ENCODE data around the gene BBS9. TPM values are rescaled to one million over a fixed set of nuclear protein-coding genes. Genes with fewer than 3 reads are reported as not detected.

BBS9 gene
- total RNA-seq, 1 donor, result 29.5 TPM

DNA sequence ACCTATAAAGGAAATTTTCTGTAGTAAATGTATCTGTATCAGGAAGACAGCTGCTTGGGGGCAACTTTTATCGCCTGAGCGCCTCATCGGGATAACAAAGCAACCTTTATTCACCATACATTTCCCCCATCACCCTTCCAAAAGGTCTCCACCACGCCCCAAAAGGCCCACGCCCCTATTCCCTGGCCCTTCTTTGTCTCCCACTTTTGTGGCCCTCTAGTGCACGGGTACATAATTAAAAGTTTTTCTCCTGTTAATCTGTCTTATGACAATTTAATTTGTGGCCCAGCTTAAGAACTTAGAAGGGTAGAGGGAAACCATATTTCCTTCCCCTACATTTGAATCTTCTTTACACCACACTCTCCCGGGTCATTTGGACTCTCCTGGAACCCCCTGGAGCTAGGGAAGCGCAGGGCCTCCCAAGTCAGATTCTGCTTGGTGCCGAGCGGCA is 20.8 kb upstream of the BBS9 start:
- H3K4me1 ChIP-seq (ENCODE audit: insufficient read depth, low read length), result peaks cover 34% of the 10 kb centered on the region
- no peaks in the 10 kb centered on the region for H3K9me3 ChIP-seq (ENCODE audit: low read depth, low read length)
- H3K27me3 ChIP-seq (ENCODE audit: insufficient read depth, low read length), result no peaks in the 10 kb centered on the region
- peak overlapping the region; percentile 90 for H3K4me3 ChIP-seq (ENCODE audit: low read length)

DNA sequence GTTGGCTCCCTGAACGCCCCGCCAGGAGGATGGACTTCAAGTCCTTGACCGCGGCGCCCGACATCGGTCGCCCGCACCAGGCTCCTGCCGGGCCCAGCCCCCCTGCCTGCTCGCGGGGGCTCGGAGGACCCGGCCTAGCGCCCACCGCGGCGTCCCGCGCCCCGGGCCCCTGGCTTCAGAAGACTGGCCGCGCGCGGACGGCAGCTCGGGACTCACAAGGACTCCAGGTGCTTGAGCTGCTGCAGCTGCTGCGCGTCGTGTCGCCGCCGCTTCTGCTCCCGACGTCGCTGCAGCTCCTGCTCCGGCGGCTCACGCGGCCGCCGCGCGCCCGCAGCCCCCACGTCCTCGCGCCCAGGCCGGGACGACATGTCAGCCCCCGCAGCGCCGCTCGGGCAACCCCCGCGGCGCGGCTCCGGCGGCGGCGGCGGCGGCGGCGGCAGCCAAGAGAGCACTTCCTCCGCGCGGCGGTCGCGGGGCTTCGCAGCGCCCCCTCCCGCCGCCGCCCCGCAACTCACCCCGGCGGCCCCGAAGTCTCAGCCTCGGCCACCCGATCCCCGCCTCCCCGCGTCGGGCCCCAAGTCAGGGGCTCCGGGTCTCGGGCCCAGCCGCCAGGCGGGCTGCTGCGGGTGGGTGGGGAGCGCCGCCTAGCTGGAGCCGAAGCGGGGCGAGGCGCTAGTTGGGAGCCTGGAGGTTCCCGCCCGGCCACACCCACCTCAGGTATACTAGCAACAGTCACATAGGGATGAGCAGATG is 20.2 kb upstream of the BBS9 start, which contains the start of gene RP9:
RP9 (minus strand) TSS at position 400 of the 753 bp plus-strand sequence; CDS start at position 368, 32 bp downstream.
- H3K4me3 ChIP-seq (ENCODE audit: low read length), result peak within 1 kb of the TSS; percentile 90
- H3K27me3 ChIP-seq (ENCODE audit: insufficient read depth, low read length), result no peaks in the 10 kb centered on the region
- peaks cover 34% of the 10 kb centered on the region for H3K4me1 ChIP-seq (ENCODE audit: insufficient read depth, low read length)

DNA sequence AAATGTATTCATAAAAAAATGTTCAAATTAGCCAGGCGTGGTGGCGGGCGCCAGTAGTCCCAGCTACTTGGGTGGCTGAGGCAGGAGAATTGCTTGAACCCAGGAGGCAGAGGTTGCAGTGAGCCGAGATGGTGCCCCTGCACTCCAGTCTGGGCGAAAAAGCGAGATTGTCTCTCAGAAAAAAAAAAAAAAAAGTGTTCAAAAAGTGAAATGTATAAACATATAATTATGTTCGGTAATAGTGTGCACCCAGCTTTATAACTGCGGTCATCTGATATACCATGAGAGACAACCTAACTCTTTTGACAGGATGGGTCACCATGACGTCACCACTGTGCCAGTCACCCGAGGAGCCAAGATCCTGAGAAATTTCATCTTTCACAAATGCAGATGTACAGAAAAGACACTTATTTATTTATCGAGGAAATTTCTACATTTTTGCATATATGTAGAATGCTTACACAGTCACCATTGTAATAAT is 19.6 kb upstream of the BBS9 start:
- Histone ChIP-seq H3K9me3 (ENCODE audit: low read depth, low read length) (no peaks in the 10 kb centered on the region), H3K27me3 (ENCODE audit: insufficient read depth, low read length) (no peaks in the 10 kb centered on the region), H3K4me3 (ENCODE audit: low read length) (peak overlapping the region; percentile 90), H3K4me1 (ENCODE audit: insufficient read depth, low read length) (peaks cover 34% of the 10 kb centered on the region)

More for the DNA sequence above, 20.2 kb upstream of the BBS9 start, which contains the start of gene RP9:
- H3K9me3 ChIP-seq (ENCODE audit: low read depth, low read length), result no peaks in the 10 kb centered on the region

DNA sequence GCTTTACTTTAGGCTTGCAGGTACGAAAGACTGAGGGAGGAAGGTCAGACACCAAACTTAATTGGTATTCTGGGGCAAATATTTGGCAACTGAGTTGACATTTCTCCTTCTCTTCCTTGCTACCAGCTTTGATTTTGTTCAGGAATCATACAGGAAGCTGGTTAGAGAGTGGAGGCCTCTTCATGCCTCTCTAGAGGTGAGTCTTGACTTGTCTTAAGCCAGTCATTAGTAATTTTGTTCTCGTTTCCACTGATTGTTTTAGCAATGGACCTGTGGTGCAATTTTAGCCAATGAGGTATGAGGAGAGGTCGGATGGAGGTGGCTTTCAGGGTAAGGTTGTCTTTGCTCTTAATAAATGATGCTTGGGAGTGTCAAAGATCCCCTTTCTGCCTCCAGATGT is 17.8 kb upstream of the BBS9 start:
- Histone ChIP-seq H3K4me1 (ENCODE audit: insufficient read depth, low read length) (peaks cover 29% of the 10 kb centered on the region), H3K9me3 (ENCODE audit: low read depth, low read length) (no peaks in the 10 kb centered on the region), H3K4me3 (ENCODE audit: low read length) (no peak overlapping the region), H3K27me3 (ENCODE audit: insufficient read depth, low read length) (no peaks in the 10 kb centered on the region)

DNA sequence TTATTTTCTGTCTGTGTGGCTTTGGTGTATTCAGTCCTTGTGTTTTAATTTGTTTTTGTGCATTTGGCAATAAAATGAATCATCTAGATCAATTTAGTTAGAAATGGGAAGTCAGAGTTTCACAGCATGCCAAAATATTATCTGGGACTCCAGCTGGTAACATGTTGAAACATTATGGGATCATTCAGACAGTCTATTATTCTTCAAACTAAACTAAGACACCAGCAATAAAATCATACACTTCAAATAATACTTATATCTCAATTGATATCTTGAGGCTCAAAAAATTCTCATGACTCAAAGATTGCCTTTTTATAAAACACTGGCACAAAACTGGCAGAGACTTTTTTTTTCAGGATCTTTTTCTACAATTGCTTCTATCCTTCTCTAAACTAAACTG is 14.4 kb upstream of the BBS9 start:
- Histone ChIP-seq H3K4me1 (ENCODE audit: insufficient read depth, low read length) (no peaks in the 10 kb centered on the region), H3K4me3 (ENCODE audit: low read length) (no peak overlapping the region), H3K27me3 (ENCODE audit: insufficient read depth, low read length) (peaks cover 6% of the 10 kb centered on the region), H3K9me3 (ENCODE audit: low read depth, low read length) (peaks cover 12% of the 10 kb centered on the region)

DNA sequence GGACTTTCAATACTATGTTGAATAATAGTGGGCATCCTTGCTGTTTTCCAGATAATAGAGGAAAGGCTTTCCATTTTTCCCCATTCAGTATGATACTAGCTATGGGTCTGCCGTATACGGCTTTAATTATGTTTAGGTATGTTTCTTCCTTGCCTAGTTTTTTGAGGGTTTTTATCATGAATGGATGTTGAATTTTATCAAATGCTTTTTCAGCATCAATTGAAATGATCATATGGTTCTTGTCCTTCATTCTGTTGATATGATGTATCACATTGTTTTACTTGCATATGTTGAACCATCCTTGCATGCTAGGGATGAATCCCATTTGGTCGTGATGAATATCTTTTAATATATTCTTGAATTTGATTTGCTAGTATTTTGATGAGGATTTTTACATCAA is 11.0 kb upstream of the BBS9 start:
- Histone ChIP-seq H3K27me3 (ENCODE audit: insufficient read depth, low read length) (peaks cover 9% of the 10 kb centered on the region), H3K9me3 (ENCODE audit: low read depth, low read length) (peaks cover 12% of the 10 kb centered on the region), H3K4me3 (ENCODE audit: low read length) (no peak overlapping the region), H3K4me1 (ENCODE audit: insufficient read depth, low read length) (no peaks in the 10 kb centered on the region)

DNA sequence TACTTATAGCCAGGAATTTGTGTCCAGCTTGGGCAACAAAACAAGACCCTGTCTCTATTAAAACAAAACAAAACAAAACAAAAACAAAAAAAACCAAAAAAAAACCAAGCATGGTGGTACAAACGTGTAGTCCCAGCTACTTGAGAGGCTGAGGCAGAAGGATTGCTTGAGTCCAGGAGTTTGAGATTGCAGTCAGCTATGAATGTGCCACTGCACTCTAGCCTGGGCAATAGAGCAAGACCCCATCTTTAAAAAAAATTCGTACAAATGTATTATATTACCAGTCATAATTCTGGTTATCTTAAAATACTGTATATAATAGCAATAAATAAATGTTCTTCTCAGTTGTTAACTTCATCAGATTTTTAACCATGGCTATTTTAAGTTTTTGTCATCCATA is 2.3 kb upstream of the BBS9 start:
- peaks cover 8% of the 10 kb centered on the region for H3K4me1 ChIP-seq (ENCODE audit: insufficient read depth, low read length)
- H3K27me3 ChIP-seq (ENCODE audit: insufficient read depth, low read length), result no peaks in the 10 kb centered on the region
- no peak overlapping the region for H3K4me3 ChIP-seq (ENCODE audit: low read length)
- H3K9me3 ChIP-seq (ENCODE audit: low read depth, low read length), result no peaks in the 10 kb centered on the region

DNA sequence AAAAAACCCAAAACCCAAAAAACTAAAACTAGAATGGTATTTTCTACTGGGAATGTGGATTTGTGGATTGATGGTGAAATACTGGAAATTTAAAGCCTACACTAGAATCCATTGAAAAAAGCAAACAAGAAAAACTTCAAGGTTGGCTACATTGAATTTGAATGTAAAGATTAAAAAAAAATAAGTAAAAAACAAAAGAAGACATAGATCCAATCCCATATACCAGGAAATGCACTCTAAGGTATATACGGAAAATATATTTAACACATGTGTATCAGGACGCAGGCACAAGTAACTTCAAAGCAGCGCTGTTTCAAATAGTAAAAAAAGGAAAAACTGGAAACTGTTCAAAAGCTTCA is 754 bp upstream of the BBS9 start:
- Histone ChIP-seq H3K9me3 (ENCODE audit: low read depth, low read length) (no peaks in the 10 kb centered on the region), H3K4me1 (ENCODE audit: insufficient read depth, low read length) (peaks cover 8% of the 10 kb centered on the region), H3K27me3 (ENCODE audit: insufficient read depth, low read length) (no peaks in the 10 kb centered on the region), H3K4me3 (ENCODE audit: low read length) (peak overlapping the region; percentile 62)

DNA sequence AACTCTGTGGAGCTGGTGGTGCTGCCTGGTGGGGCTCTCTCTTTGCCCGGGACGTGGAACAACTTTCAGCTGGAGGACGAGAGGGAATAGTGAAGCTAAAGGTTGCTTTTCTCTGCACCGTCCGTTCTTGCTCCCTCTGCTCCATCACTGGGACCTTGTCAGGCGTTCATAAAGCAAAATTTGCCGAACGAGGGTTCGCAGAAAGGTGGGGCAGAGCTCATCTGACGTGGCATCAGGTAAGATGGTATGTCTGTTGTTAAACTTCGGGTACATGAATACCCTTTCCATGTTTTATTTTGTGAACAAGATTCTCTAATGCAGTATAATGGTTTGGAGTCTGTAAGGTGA is 416 bp downstream of the BBS9 start:
- Histone ChIP-seq H3K27me3 (ENCODE audit: insufficient read depth, low read length) (no peaks in the 10 kb centered on the region), H3K4me3 (ENCODE audit: low read length) (peak overlapping the region; percentile 62), H3K9me3 (ENCODE audit: low read depth, low read length) (no peaks in the 10 kb centered on the region)

DNA sequence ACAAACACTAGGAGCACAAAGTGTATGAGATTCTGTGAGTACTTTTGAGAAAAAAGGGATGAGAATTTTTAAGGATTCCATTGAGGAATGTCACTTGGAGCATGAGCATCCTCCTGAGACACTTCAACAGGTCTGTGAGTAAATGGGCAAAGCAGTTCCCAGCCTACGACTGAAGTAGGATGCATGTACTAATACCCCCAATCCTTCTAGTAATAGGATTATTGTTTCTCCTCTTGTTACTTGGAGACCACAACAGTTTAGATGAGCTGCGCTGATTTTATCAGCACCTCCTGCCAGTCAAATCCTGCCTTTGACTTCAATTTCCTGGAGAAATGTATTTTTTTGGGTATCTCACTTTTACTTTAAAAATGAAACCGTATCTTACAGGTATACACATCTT is 820 bp downstream of the BBS9 start:
- Histone ChIP-seq H3K4me3 (ENCODE audit: low read length) (peak overlapping the region; percentile 62), H3K27me3 (ENCODE audit: insufficient read depth, low read length) (no peaks in the 10 kb centered on the region), H3K4me1 (ENCODE audit: insufficient read depth, low read length) (peaks cover 8% of the 10 kb centered on the region), H3K9me3 (ENCODE audit: low read depth, low read length) (peaks cover 1% of the 10 kb centered on the region)

More for the DNA sequence above, 416 bp downstream of the BBS9 start:
- peaks cover 8% of the 10 kb centered on the region for H3K4me1 ChIP-seq (ENCODE audit: insufficient read depth, low read length)

DNA sequence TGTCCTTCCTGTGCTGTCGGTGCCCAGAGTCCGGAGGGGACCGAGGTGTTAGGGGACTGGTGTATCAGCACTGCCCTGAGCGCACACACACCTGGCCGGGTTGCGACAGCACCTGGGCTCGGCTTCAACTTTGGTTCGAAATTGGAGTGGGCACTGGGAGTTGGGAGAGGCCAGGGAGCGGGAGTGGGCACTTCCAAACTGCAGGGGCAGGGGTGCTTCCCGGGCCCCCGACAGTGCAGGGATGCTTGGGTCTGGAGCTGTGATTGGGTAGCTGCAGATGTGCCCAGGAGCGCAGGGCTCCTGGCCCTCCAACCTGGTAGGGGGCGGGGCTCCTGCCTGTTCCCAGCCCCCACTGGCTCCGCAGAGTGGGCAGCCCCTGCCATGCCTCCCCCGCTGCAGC is 7.7 kb downstream of the BBS9 start:
- Histone ChIP-seq H3K27me3 (ENCODE audit: insufficient read depth, low read length) (no peaks in the 10 kb centered on the region), H3K4me3 (ENCODE audit: low read length) (no peak overlapping the region), H3K4me1 (ENCODE audit: insufficient read depth, low read length) (no peaks in the 10 kb centered on the region), H3K9me3 (ENCODE audit: low read depth, low read length) (peaks cover 14% of the 10 kb centered on the region)

DNA sequence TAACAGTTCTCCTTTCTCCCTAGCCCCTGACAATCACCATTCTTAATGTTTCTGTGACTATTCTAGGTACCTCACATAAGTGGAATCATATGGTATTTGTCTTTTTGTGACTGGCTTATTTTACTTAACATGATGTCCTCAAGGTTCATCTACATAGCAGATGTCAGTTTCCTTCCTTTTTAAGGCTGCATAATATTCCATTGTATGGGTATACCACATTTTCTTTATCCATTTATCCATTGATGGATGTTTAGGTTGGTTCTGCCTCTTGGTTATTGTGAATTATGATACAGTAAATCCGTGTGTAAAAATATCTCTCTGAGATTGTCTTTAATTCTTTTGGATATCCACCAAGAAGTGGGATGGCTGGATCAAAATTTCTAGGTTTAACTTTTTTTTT is 13.2 kb downstream of the BBS9 start:
- Histone ChIP-seq H3K9me3 (ENCODE audit: low read depth, low read length) (no peaks in the 10 kb centered on the region), H3K27me3 (ENCODE audit: insufficient read depth, low read length) (no peaks in the 10 kb centered on the region), H3K4me3 (ENCODE audit: low read length) (no peak overlapping the region), H3K4me1 (ENCODE audit: insufficient read depth, low read length) (no peaks in the 10 kb centered on the region)

DNA sequence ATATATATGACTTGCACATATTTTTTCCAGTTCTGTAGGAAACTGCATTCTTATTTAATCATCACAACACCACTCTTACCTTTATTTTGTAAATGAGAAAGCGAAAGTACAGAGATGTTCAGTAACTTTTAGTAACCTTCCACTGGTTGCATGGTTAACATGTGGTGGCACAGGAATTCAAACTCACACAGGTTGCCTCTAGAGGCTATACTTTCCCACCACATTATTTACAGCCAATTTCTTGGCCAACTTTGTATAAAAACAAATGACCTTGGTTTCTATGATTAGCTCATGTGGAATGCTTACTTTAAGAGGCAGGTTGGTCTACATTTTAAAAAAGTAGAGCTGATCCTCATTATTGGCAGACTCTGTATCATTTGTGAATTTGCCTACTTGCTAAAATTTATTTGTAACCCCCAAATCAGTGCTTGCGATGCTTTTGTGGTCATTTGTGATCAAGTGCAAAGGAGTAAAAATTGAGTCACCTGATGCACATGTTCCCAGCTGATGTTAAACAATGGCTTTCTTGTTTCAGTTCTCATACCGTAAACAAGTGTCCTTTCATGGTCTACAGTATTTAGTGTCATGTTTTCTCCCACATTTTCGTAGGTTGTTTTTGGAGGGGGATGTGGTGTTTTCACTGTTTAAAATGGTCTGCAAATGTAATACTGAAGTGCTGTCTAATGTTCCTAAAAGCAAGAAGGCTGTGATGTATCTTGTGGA is 14.8 kb downstream of the BBS9 start:
- H3K4me1 ChIP-seq (ENCODE audit: insufficient read depth, low read length), result no peaks in the 10 kb centered on the region
- no peaks in the 10 kb centered on the region for H3K27me3 ChIP-seq (ENCODE audit: insufficient read depth, low read length)
- no peak overlapping the region for H3K4me3 ChIP-seq (ENCODE audit: low read length)
- no peaks in the 10 kb centered on the region for H3K9me3 ChIP-seq (ENCODE audit: low read depth, low read length)

DNA sequence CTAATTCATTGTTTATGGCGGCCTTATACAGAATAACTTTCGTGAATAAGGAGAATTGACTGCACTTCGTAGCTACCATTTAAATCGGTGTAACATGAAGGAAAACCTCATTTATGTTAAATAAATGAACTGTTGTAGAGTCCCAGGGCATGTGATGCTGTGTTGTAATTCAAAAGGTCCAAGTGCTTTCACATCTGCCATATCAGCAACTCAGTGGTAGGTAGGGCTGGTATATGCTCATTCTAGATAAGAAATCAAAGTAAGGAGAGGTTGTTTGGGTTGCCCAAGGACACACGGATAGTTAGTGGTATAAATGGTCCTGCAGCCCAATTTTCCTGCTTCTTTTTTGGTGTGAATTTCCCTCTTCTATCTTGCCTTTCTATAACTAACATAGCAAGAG is 15.8 kb downstream of the BBS9 start:
- Histone ChIP-seq H3K9me3 (ENCODE audit: low read depth, low read length) (no peaks in the 10 kb centered on the region), H3K4me3 (ENCODE audit: low read length) (no peak overlapping the region), H3K4me1 (ENCODE audit: insufficient read depth, low read length) (no peaks in the 10 kb centered on the region), H3K27me3 (ENCODE audit: insufficient read depth, low read length) (no peaks in the 10 kb centered on the region)

DNA sequence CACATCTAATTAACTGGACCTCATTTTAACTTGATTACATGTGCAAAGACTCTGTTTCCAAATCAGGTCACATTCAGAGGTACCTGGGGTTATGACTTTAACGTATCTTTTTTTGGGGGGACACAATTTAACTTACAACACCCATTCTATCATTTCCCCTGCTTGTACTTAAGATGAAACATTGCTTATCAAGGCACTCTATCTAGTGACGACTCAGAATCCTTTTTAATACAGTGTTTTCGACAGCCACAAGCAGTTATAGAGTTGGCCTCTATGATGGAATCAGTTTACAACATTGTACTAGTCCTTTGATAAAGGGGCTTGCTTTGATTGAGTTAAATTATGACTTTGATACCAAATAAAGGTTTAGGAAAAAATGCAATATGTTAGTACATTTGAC is 22.7 kb downstream of the BBS9 start:
- no peaks in the 10 kb centered on the region for H3K4me1 ChIP-seq (ENCODE audit: insufficient read depth, low read length)
- no peaks in the 10 kb centered on the region for H3K27me3 ChIP-seq (ENCODE audit: insufficient read depth, low read length)
- no peaks in the 10 kb centered on the region for H3K9me3 ChIP-seq (ENCODE audit: low read depth, low read length)
- H3K4me3 ChIP-seq (ENCODE audit: low read length), result no peak overlapping the region
